SK-N-MC (cell line): Measurements from ENCODE around the gene DBF4.

Source experiments
- EZH2 ChIP-seq: fragments of 200-600 bp; sonication (generic); IDR thresholded peaks from one replicate; pipeline ENCODE4 v1.6.1; 2017; ENCODE audit warnings: antibody characterized with exemption
- POLR2AphosphoS5 ChIP-seq: IDR thresholded peaks from 2 replicates; pipeline ENCODE4 v1.6.1; 2012; ENCODE audit warnings: mild to moderate bottlenecking, low read depth, low read length, borderline replicate concordance

- TF ChIP-seq POLR2AphosphoS5 (no peak), EZH2 (no peak)
Measured at GRCh38 chr7:87837597-87837996, 38.7 kb upstream of the DBF4 start.
